HepG2 (cell line): ENCODE results near the gene NINJ2. TPM values are rescaled to one million over a fixed set of nuclear protein-coding genes. Genes with fewer than 3 reads are reported as not detected.

Experiments
- ATAC-seq: fragments of 200-7000 bp; cut with Tn5 transposase; 3 replicates; pipeline ENCODE4 v1.9.1; 2020; ENCODE audit warnings: mild to moderate bottlenecking, moderate library complexity
- BruUV-seq: library from RNA; stranded (reverse); fragments of 400-500 nt; replicated peaks from 2 replicates; lab custom pipeline; 2021; lab: Mats Ljungman, UMichigan
- CTCF ChIA-PET: fragments of 300-600 bp; formaldehyde crosslinking; extraction: SDS; loops from one replicate; lab custom pipeline; 2021; ENCODE audit warnings: low total read pairs, inconsistent platforms, low intra/inter-chr PET ratio; lab: Yijun Ruan, JAX
- POLR2A ChIA-PET: fragments of 350-600 bp; sonication (Branson Sonifier 250); formaldehyde crosslinking; loops from one replicate; lab custom pipeline; 2020; ENCODE audit warnings: antibody characterized with exemption, inconsistent platforms; lab: Yijun Ruan, JAX
- DNase-seq: peaks from one replicate; pipeline ENCODE4 v3.0.0-alpha.2; 2015; ENCODE audit warnings: low spot score
- FAIRE-seq: peaks from 3 replicates; lab custom pipeline; 2011; peaks lifted over from hg19 to GRCh38; lab: Jason Lieb, UNC
- H2AFZ ChIP-seq: one replicate; pipeline ENCODE4 v1.6.1; 2011; ENCODE audit warnings: low read length, inconsistent platforms
- H3K27ac ChIP-seq: fragments of 300-600 bp; 3 replicates; pipeline ENCODE4 v1.8.0; 2011; ENCODE audit warnings: mixed run types, mild to moderate bottlenecking, mixed read lengths, low read length, inconsistent platforms; ENCODE audit not compliant: insufficient read depth; ENCODE audit errors: extremely low read length
- H3K27me3 ChIP-seq, 2 experiments: fragments of 200-600 bp in 1 of 2; 2 replicates in 1 of 2; 3 replicates in 1 of 2; pipeline versions ENCODE4 v1.6.0 to v1.8.0; 2011; ENCODE audit warnings: low read length in 2 of 2, mild to moderate bottlenecking in 2 of 2, moderate library complexity in 2 of 2, inconsistent platforms in 1 of 2; ENCODE audit not compliant: insufficient read depth in 2 of 2, control insufficient read depth in 1 of 2
- H3K36me3 ChIP-seq, 2 experiments: fragments of 200-600 bp in 1 of 2; replicated peaks in 1 of 2; 2 replicates in 1 of 2; 3 replicates in 1 of 2; pipeline versions ENCODE4 v1.5.1 to v1.8.0; 2011; ENCODE audit warnings: low read length in 2 of 2, inconsistent platforms in 1 of 2; ENCODE audit not compliant: insufficient read depth in 2 of 2, control insufficient read depth in 1 of 2
- H3K4me1 ChIP-seq: 2 replicates; pipeline ENCODE4 v1.5.1; 2012; ENCODE audit warnings: low read length, inconsistent platforms; ENCODE audit not compliant: insufficient read depth
- H3K4me2 ChIP-seq: 2 replicates; pipeline ENCODE4 v1.6.0; 2011; ENCODE audit warnings: low read depth, low read length, inconsistent platforms
- H3K4me3 ChIP-seq, 3 experiments: fragments of 200-600 bp in 1 of 3; sonication (generic), shearing (Covaris generic) in 1 of 3; replicated peaks in 1 of 3; 2 replicates each; pipeline ENCODE4 v1.5.1; 2011 to 2016; ENCODE audit warnings: low read length in 3 of 3, inconsistent platforms in 2 of 3, low read depth in 2 of 3, mild to moderate bottlenecking in 2 of 3, control low read depth in 1 of 3, mixed read lengths in 1 of 3; ENCODE audit not compliant: insufficient read depth in 1 of 3
- H3K79me2 ChIP-seq: one replicate; pipeline ENCODE4 v1.6.1; 2011; ENCODE audit warnings: low read length, inconsistent platforms; ENCODE audit not compliant: insufficient read depth
- H3K9ac ChIP-seq: 2 replicates; pipeline ENCODE4 v1.6.0; 2011; ENCODE audit warnings: mild to moderate bottlenecking, low read depth, low read length, inconsistent platforms; ENCODE audit not compliant: insufficient read depth
- H3K9me3 ChIP-seq: 2 replicates; pipeline ENCODE4 v1.5.1; 2012; ENCODE audit warnings: mild to moderate bottlenecking, low read length
- H4K20me1 ChIP-seq: 2 replicates; pipeline ENCODE4 v1.6.0; 2011; ENCODE audit warnings: inconsistent platforms, mild to moderate bottlenecking, low read length, moderate library complexity; ENCODE audit not compliant: insufficient read depth
- ELF4 ChIP-seq: sonication (generic); formaldehyde crosslinking; IDR thresholded peaks from 2 replicates; pipeline ENCODE4 v1.5.0; 2020; ENCODE audit warnings: missing genetic modification reagents, mild to moderate bottlenecking, moderate library complexity, borderline replicate concordance
- KLF12 ChIP-seq: sonication (generic); formaldehyde crosslinking; IDR thresholded peaks from 2 replicates; pipeline ENCODE4 v1.4.0; 2020; ENCODE audit warnings: missing genetic modification reagents, borderline replicate concordance
- SP5 ChIP-seq: IDR thresholded peaks from 2 replicates; pipeline ENCODE4 v1.6.1; 2016; ENCODE audit warnings: low read depth, borderline replicate concordance
- WGBS: methylation state at CpG from one replicate; pipeline ENCODE4 v1.1.6; 2017; ENCODE audit warnings: low lambda C conversion rate; 5-methylcytosine and 5-hydroxymethylcytosine counted together
- in situ Hi-C: cut with HindIII; loops from 2 replicates; pipeline ENCODE4 v1.10.0; 2017; ENCODE audit warnings: low pct_unique_long_range_greater_than_20kb; ENCODE audit not compliant: extremely low pct_ligation_motif_present
- intact Hi-C: fragments of 100-400 bp; cut with micrococcal nuclease; formaldehyde crosslinking; loops from one replicate; pipeline ENCODE4 v1.10.0; 2022; ENCODE audit not compliant: unreplicated experiment
- polyA plus RNA-seq, 8 experiments: library from polyadenylated mRNA; depleted of rRNA in 3 of 8; stranded (reverse) in 7 of 8; unstranded in 1 of 8; fragments of >200 nt; fragmentation: Illumina TruSeq in 4 of 8; extraction: Trizol in 4 of 8; gene quantifications; 2 replicates each; pipeline versions ENCODE4 v1.2.1 to v1.2.3, GENCODE V29; 2011 to 2016; ENCODE audit warnings: low read depth in 4 of 8, missing spikeins in 1 of 8, mixed read lengths in 1 of 8; ENCODE audit not compliant: insufficient read depth in 1 of 8
- total RNA-seq, 5 experiments: library from RNA; depleted of rRNA; stranded (reverse); fragments of >200 nt; fragmentation: Illumina TruSeq; extraction: Trizol; gene quantifications; 2 replicates each; pipeline ENCODE4 v1.2.3, GENCODE V29; 2016; ENCODE audit warnings: low read depth in 1 of 5
- TF ChIP-seq, protein P1 (sequence below): sonication (generic); formaldehyde crosslinking; IDR thresholded peaks from 2 replicates; pipeline ENCODE4 v1.4.0; 2020; ENCODE audit warnings: missing genetic modification reagents, borderline replicate concordance

The NINJ2 gene
- total and polyA plus RNA-seq, 2 of the 13 experiments (the other 11 are each of a cell fraction or from before 2014, with no cell fraction given): 0.62 to 3.8 TPM

DNA sequence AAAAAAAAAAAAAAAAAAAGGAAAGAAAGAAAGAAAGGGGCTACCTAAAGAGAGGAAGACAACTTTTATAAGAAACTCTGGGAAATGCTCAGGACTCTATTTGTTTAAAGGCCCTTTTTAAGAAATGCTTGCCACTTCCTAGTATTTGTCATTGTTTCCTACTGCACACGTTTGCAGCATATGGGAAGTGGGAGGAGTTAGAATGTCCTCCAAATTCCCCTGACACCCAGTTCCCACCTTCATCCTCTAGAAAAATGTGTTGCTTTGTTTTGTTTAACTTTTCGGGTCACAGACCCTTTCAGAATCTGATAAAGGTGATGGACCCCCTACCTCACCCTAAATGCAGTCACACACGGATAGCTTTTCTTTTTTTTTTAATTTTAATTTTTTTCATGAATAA lies 40.8 kb downstream of the NINJ2 start:
- Histone ChIP-seq H2AFZ (no peak overlapping the region), H3K4me3 (no peak overlapping the region), H3K9me3 (no peaks in the 10 kb centered on the region), H3K27ac (no peak overlapping the region), H3K9ac (no peak overlapping the region), H3K27me3 (no peaks in the 10 kb centered on the region), H3K4me1 (peaks cover 84% of the 10 kb centered on the region), H3K36me3 (no peaks in the 10 kb centered on the region), H3K79me2 (no peaks in the 10 kb centered on the region), H3K4me2 (no peak overlapping the region), H4K20me1 (no peaks in the 10 kb centered on the region)
- no peak for FAIRE-seq
- POLR2A ChIA-PET: interaction anchor here (0.7 kb wide), 1 partner anchor 9 kb away, joined by 3 read pairs; no protein-coding TSS in a partner anchor
- no peak for ATAC-seq
- no TSS peak for BruUV-seq
- no peak for DNase-seq
- intact Hi-C loops (no loop called here), in situ Hi-C loops (no loop called here)
- CTCF ChIA-PET: no interaction called here
- TF ChIP-seq SP5 (CRISPR knock-in tag) (0 out of 2 replicates have a peak, but pooled peaks have one; percentile 20), ELF4 (CRISPR knock-in tag) (no peak)
- WGBS: 35% methylated on average over 3 of the region's 3 CpGs

DNA sequence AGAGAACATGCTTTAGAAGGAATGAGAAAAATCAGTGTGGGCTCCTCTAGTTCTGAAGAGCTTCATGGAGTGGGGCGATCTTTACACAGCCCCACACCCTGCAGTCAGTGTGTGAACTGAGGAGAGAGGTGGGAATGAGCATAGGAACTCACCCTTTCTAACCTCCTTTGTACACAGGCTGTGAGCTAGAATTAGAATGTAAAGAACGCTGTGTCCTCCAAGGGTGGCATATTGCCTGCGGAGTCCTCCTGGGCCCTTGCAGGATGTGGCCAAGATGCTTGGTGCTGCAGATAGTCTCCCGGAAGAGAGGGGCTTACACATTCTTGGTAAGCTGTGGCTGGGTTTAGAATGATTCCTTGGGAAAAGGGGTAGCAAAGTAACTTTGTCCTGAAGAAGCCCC lies 43.9 kb downstream of the NINJ2 start:
- 38% methylated on average over 4 of the region's 4 CpGs for WGBS
- CTCF ChIA-PET: no interaction called here

More for the DNA sequence above, 43.9 kb downstream of the NINJ2 start:
- Histone ChIP-seq H2AFZ (no peak overlapping the region), H3K4me1 (peaks cover 99% of the 10 kb centered on the region), H3K27me3 (no peaks in the 10 kb centered on the region), H3K36me3 (no peaks in the 10 kb centered on the region), H3K9ac (no peak overlapping the region), H3K9me3 (no peaks in the 10 kb centered on the region), H3K4me2 (peak overlapping the region; percentile 41), H4K20me1 (no peaks in the 10 kb centered on the region), H3K4me3 (no peak overlapping the region), H3K79me2 (no peaks in the 10 kb centered on the region), H3K27ac (no peak overlapping the region)
- intact Hi-C loops (loop anchor here (5.0 kb wide), 1 partner anchor 42 kb away; no protein-coding TSS in a partner anchor), in situ Hi-C loops (loop anchor here (10.0 kb wide), 1 partner anchor 135 kb away; the partner anchor contains the start of gene WNK1)
- no peak for FAIRE-seq
- TF ChIP-seq KLF12 (CRISPR knock-in tag): no peak
- TF ChIP-seq, protein P1, sequence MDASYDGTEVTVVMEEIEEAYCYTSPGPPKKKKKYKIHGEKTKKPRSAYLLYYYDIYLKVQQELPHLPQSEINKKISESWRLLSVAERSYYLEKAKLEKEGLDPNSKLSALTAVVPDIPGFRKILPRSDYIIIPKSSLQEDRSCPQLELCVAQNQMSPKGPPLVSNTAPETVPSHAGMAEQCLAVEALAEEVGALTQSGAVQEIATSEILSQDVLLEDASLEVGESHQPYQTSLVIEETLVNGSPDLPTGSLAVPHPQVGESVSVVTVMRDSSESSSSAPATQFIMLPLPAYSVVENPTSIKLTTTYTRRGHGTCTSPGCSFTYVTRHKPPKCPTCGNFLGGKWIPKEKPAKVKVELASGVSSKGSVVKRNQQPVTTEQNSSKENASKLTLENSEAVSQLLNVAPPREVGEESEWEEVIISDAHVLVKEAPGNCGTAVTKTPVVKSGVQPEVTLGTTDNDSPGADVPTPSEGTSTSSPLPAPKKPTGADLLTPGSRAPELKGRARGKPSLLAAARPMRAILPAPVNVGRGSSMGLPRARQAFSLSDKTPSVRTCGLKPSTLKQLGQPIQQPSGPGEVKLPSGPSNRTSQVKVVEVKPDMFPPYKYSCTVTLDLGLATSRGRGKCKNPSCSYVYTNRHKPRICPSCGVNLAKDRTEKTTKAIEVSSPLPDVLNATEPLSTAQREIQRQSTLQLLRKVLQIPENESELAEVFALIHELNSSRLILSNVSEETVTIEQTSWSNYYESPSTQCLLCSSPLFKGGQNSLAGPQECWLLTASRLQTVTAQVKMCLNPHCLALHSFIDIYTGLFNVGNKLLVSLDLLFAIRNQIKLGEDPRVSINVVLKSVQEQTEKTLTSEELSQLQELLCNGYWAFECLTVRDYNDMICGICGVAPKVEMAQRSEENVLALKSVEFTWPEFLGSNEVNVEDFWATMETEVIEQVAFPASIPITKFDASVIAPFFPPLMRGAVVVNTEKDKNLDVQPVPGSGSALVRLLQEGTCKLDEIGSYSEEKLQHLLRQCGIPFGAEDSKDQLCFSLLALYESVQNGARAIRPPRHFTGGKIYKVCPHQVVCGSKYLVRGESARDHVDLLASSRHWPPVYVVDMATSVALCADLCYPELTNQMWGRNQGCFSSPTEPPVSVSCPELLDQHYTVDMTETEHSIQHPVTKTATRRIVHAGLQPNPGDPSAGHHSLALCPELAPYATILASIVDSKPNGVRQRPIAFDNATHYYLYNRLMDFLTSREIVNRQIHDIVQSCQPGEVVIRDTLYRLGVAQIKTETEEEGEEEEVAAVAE (CRISPR knock-in tag): no peak
- ATAC-seq: no peak
- no TSS peak for BruUV-seq
- POLR2A ChIA-PET: interaction anchor here (0.9 to 1.5 kb wide), 2 partner anchors 13 to 43 kb away, joined by 3 to 4 read pairs; no protein-coding TSS in a partner anchor
- no peak for DNase-seq
